HEK293 (cell line): ENCODE data around the gene KCTD17.

Experiments
- ATF2 ChIP-seq: fragments of 450-650 bp; formaldehyde crosslinking; IDR thresholded peaks from 2 replicates; pipeline ENCODE4 v1.5.1; 2016; ENCODE audit warnings: missing biosample characterization, missing genetic modification characterization, low read depth
- CTCF ChIP-seq: fragments of 450-650 bp; formaldehyde crosslinking; IDR thresholded peaks from 2 replicates; pipeline ENCODE4 v1.5.1; 2016; ENCODE audit warnings: missing biosample characterization, missing genetic modification characterization
- GLIS2 ChIP-seq: fragments of 450-650 bp; formaldehyde crosslinking; IDR thresholded peaks from 2 replicates; pipeline ENCODE4 v1.5.1; 2016; ENCODE audit warnings: missing biosample characterization, missing genetic modification characterization
- KLF1 ChIP-seq: fragments of 450-650 bp; formaldehyde crosslinking; IDR thresholded peaks from 2 replicates; pipeline ENCODE4 v1.5.1; 2016; ENCODE audit warnings: missing biosample characterization, missing genetic modification characterization
- PBX3 ChIP-seq: sonication (generic); formaldehyde crosslinking; IDR thresholded peaks from 2 replicates; pipeline ENCODE4 v1.8.1; 2022; ENCODE audit warnings: mild to moderate bottlenecking, moderate library complexity, missing genetic modification reagents
- REST ChIP-seq: fragments of 450-650 bp; formaldehyde crosslinking; IDR thresholded peaks from 2 replicates; pipeline ENCODE4 v1.5.1; 2016; ENCODE audit warnings: missing biosample characterization, missing genetic modification characterization
- SCRT1 ChIP-seq: fragments of 450-650 bp; formaldehyde crosslinking; IDR thresholded peaks from 2 replicates; pipeline ENCODE4 v1.5.1; 2016; ENCODE audit warnings: missing biosample characterization, missing genetic modification characterization, borderline replicate concordance
- ZNF24 ChIP-seq: fragments of 450-650 bp; formaldehyde crosslinking; IDR thresholded peaks from 2 replicates; pipeline ENCODE4 v1.5.1; 2016; ENCODE audit warnings: missing biosample characterization, missing genetic modification characterization
- ZNF626 ChIP-seq: fragments of 450-650 bp; sonication (Bioruptor Pico); formaldehyde crosslinking; IDR thresholded peaks from 2 replicates; pipeline ENCODE4 v1.5.1; 2018; ENCODE audit warnings: missing biosample characterization, missing genetic modification characterization, inconsistent platforms
- ZNF660 ChIP-seq: fragments of 450-650 bp; IDR thresholded peaks from 2 replicates; pipeline ENCODE4 v1.5.1; 2018; ENCODE audit warnings: missing biosample characterization, mild to moderate bottlenecking, missing genetic modification characterization

DNA sequence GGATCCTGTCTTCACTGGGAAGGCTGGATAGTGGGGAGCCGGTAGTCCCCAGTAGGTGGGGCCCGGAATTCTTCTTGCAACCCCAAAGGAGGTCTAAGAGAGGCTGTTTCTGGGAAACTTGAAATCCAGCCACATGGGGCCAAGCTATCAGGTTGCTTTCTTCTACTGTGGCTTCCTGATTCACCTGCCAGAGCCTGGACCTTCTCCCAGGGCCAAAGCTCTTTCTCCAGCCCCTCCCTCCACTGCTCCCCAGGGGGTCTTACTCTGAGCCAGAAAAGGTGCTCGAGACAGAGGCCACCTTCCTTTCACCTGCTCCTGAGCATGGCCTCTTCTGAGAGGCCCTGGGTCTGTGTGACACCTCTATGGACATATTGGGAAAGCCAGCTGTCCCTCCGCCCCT is 41.4 kb upstream of the KCTD17 start:
- TF ChIP-seq CTCF (tag by site-specific recombination): no peak
- TF ChIP-seq GLIS2 (tag by site-specific recombination): no peak
- TF ChIP-seq PBX3 (CRISPR knock-in tag): no peak
- TF ChIP-seq ZNF24 (tag by site-specific recombination): no peak
- TF ChIP-seq KLF1 (tag by site-specific recombination): no peak
- no peak for TF ChIP-seq SCRT1
- TF ChIP-seq ZNF626 (tag by site-specific recombination): no peak
- no peak for TF ChIP-seq ATF2
- TF ChIP-seq REST: no peak
- TF ChIP-seq ZNF660 (tag by site-specific recombination): no peak
